ENCODE data around the gene CRTC3.
"Not testable (repeated sequence)": the region's sequence is repeated elsewhere in the genome, so short reads cannot be mapped to it uniquely, and the experiment has no call there.

Gene CRTC3

GRCh38 chr15:90529371-90530249, at the start of gene CRTC3:
CRTC3 (plus strand) TSS chr15:90529923; CDS start chr15:90530072, 149 bp downstream.
- DNase-seq: no peak

- DNase-seq: no peak
Observed at GRCh38 chr15:90481023-90481422, 48.7 kb upstream of the CRTC3 start.

- DNase-seq: no peak
Observed at GRCh38 chr15:90482124-90483011, 47.4 kb upstream of the CRTC3 start.

GRCh38 chr15:90483012-90483307, 46.8 kb upstream of the CRTC3 start:
- DNase-seq: no peak

- no peak for DNase-seq
Observed at GRCh38 chr15:90483637-90484036, 46.1 kb upstream of the CRTC3 start.

GRCh38 chr15:90487186-90487585, 42.5 kb upstream of the CRTC3 start:
- DNase-seq: no peak

- DNase-seq: no peak
Observed at GRCh38 chr15:90489514-90489913, 40.2 kb upstream of the CRTC3 start.

GRCh38 chr15:90489944-90490343, 39.8 kb upstream of the CRTC3 start:
- DNase-seq: no peak

GRCh38 chr15:90493647-90494046, 36.1 kb upstream of the CRTC3 start:
- DNase-seq: no peak

- DNase-seq: no peak
Observed at GRCh38 chr15:90495067-90495466, 34.7 kb upstream of the CRTC3 start.

GRCh38 chr15:90496791-90497190, 32.9 kb upstream of the CRTC3 start:
- DNase-seq: no peak

GRCh38 chr15:90497376-90497775, 32.3 kb upstream of the CRTC3 start:
- DNase-seq: no peak

GRCh38 chr15:90497912-90498311, 31.8 kb upstream of the CRTC3 start:
- DNase-seq: no peak

GRCh38 chr15:90500171-90500570, 29.6 kb upstream of the CRTC3 start:
- DNase-seq: no peak

GRCh38 chr15:90501898-90502297, 27.8 kb upstream of the CRTC3 start:
- DNase-seq: no peak

GRCh38 chr15:90510781-90511180, 18.9 kb upstream of the CRTC3 start:
- not testable (repeated sequence) for DNase-seq

- DNase-seq: not testable (repeated sequence)
Observed at GRCh38 chr15:90511211-90511618, 18.5 kb upstream of the CRTC3 start.

GRCh38 chr15:90512276-90512675, 17.4 kb upstream of the CRTC3 start:
- DNase-seq: no peak

- no peak for DNase-seq
Observed at GRCh38 chr15:90512981-90513380, 16.7 kb upstream of the CRTC3 start.

GRCh38 chr15:90513448-90513847, 16.3 kb upstream of the CRTC3 start:
- no peak for DNase-seq

GRCh38 chr15:90513893-90514292, 15.8 kb upstream of the CRTC3 start:
- DNase-seq: not testable (repeated sequence)

GRCh38 chr15:90519688-90520087, 10.0 kb upstream of the CRTC3 start:
- DNase-seq: no peak

- DNase-seq: no peak
Observed at GRCh38 chr15:90520365-90520764, 9.4 kb upstream of the CRTC3 start.

GRCh38 chr15:90523373-90523772, 6.3 kb upstream of the CRTC3 start:
- no peak for DNase-seq

Measured in NCI-H2081 treated with DMSO at 0.1 percent for 48 hours (cell line).